HepG2 (cell line): Measurements from ENCODE around the gene KCNAB1.

Experiments used
- ARID2 ChIP-seq: sonication (generic); formaldehyde crosslinking; IDR thresholded peaks from 2 replicates; pipeline ENCODE4 v1.8.1; 2022; ENCODE audit warnings: mild to moderate bottlenecking, missing genetic modification reagents, borderline replicate concordance
- E2F1 ChIP-seq: sonication (generic); formaldehyde crosslinking; IDR thresholded peaks from 2 replicates; pipeline ENCODE4 v1.5.0; 2020; ENCODE audit warnings: missing genetic modification reagents
- RFX5 ChIP-seq: IDR thresholded peaks from 2 replicates; pipeline ENCODE4 v1.6.1; 2011; ENCODE audit warnings: low read depth, low read length, improper control_type of control experiment
- SALL1 ChIP-seq: sonication (generic); formaldehyde crosslinking; IDR thresholded peaks from 2 replicates; pipeline ENCODE4 v1.8.0; 2022; ENCODE audit warnings: mild to moderate bottlenecking, missing genetic modification reagents
- SMAD3 ChIP-seq: sonication (generic); formaldehyde crosslinking; IDR thresholded peaks from 2 replicates; pipeline ENCODE4 v1.4.0; 2020; ENCODE audit warnings: missing genetic modification reagents
- ZBED4 ChIP-seq: sonication (generic); formaldehyde crosslinking; IDR thresholded peaks from 2 replicates; pipeline ENCODE4 v1.4.0; 2020; ENCODE audit warnings: missing genetic modification reagents, borderline replicate concordance
- ZNF629 ChIP-seq: sonication (generic); formaldehyde crosslinking; conservative IDR thresholded peaks from 2 replicates; pipeline ENCODE4 v1.5.0; 2020; ENCODE audit warnings: missing genetic modification reagents

- TF ChIP-seq ZBED4 (CRISPR knock-in tag) (no peak), SMAD3 (CRISPR knock-in tag) (no peak), ZNF629 (no peak), RFX5 (no peak), E2F1 (CRISPR knock-in tag) (no peak), SALL1 (CRISPR knock-in tag) (no peak), ARID2 (no peak)
These were observed 130.2 kb downstream of the KCNAB1 start for GRCh38 chr3:156250550-156250949.
